ENCODE measurements around the gene RB1. TPM values are rescaled to one million over a fixed set of nuclear protein-coding genes. Genes with fewer than 3 reads are reported as not detected.
"Not testable (repeated sequence)": the region's sequence is repeated elsewhere in the genome, so short reads cannot be mapped to it uniquely, and the experiment has no call there.

RB1 gene
- total and polyA plus RNA-seq, 4 donors = 10.0 to 69.9 (median 26.1) TPM

DNA sequence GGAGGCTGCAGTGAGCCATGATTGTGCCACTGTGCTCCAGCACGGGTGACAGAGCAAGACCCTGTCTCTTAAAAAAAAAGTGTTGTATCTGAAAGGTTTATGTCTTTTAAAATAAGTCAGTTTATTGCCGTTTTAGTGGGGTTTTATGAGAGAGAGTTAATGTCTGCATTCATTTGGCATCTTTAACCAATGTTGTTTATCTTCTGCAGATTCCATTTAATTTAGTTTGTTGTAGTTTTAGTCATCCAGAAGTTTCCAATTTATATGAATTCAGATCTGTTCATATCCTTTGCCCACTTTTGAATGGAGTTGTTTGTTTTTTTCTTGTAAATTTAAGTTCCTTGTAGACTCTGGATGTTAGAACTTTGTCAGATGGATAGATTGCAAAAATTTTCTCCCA, 146.1 kb downstream of the RB1 start:
- Histone ChIP-seq H3K27ac (ENCODE audit: low read depth in 1 of 2, low read length in 1 of 2) (no peak overlapping the region), H3K4me3 (no peak overlapping the region), H3K4me1 (ENCODE audit: control insufficient read depth in 5 of 5, insufficient read depth in 5 of 5, low read length in 5 of 5) (peaks cover 0 to 6% (median 0%) of the 10 kb centered on the region in 5 donors), H3K9me3 (ENCODE audit: control insufficient read depth in 4 of 4, insufficient read depth in 3 of 4, low read length in 3 of 4) (peaks cover 0 to 3% (median 0%) of the 10 kb centered on the region in 4 donors), H3K27me3 (ENCODE audit: control insufficient read depth in 3 of 3, insufficient read depth in 3 of 3, low read length in 2 of 3) (no peaks in the 10 kb centered on the region), H3K9ac (ENCODE audit: insufficient read depth in 1 of 2, low read length in 2 of 2) (no peak overlapping the region), H3K36me3 (ENCODE audit: control insufficient read depth in 4 of 4, insufficient read depth in 4 of 4, low read length in 4 of 4) (peaks cover 0 to 6% (median 2%) of the 10 kb centered on the region in 4 donors)
- TF ChIP-seq, protein P1, sequence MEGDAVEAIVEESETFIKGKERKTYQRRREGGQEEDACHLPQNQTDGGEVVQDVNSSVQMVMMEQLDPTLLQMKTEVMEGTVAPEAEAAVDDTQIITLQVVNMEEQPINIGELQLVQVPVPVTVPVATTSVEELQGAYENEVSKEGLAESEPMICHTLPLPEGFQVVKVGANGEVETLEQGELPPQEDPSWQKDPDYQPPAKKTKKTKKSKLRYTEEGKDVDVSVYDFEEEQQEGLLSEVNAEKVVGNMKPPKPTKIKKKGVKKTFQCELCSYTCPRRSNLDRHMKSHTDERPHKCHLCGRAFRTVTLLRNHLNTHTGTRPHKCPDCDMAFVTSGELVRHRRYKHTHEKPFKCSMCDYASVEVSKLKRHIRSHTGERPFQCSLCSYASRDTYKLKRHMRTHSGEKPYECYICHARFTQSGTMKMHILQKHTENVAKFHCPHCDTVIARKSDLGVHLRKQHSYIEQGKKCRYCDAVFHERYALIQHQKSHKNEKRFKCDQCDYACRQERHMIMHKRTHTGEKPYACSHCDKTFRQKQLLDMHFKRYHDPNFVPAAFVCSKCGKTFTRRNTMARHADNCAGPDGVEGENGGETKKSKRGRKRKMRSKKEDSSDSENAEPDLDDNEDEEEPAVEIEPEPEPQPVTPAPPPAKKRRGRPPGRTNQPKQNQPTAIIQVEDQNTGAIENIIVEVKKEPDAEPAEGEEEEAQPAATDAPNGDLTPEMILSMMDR (IDR thresholded peaks at IDR 0.05; ENCODE audit: control extremely low read depth, extremely low read depth) = no peak
- ATAC-seq (ENCODE audit: insufficient read depth, low FRiP score) (no peak), DNase-seq (no peak)
- 70 to 84% methylated on average over 2 of the region's 2 CpGs for WGBS, 2 donors

DNA sequence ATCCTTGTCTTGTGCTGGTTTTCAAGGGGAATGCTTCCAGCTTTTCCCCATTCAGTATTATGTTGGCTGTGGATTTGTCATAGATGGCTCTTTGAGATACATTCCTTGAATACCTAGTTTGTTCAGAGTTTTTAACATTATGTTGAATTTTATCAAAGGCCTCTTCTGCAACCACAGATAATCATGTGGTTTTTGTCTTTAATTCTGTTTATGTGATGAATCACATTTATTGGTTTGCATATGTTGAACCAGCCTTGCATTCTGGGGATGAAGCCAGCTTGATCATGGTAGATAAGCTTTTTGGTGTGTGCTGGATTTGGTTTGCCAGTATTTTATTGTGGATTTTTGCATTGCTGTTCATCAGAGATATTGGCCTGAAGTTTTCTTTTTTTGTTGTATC, 147.6 kb downstream of the RB1 start:
- H3K4me3 ChIP-seq; H3K4me1 ChIP-seq (ENCODE audit: control insufficient read depth in 5 of 5, insufficient read depth in 5 of 5, low read length in 5 of 5); H3K27me3 ChIP-seq (ENCODE audit: control insufficient read depth in 3 of 3, insufficient read depth in 3 of 3, low read length in 2 of 3); H3K27ac ChIP-seq (ENCODE audit: low read depth in 1 of 2, low read length in 1 of 2); H3K36me3 ChIP-seq (ENCODE audit: control insufficient read depth in 4 of 4, insufficient read depth in 4 of 4, low read length in 4 of 4); ATAC-seq (ENCODE audit: insufficient read depth, low FRiP score); DNase-seq; H3K9ac ChIP-seq (ENCODE audit: insufficient read depth in 1 of 2, low read length in 2 of 2); H3K9me3 ChIP-seq (ENCODE audit: control insufficient read depth in 4 of 4, insufficient read depth in 3 of 4, low read length in 3 of 4): not testable (repeated sequence)

DNA sequence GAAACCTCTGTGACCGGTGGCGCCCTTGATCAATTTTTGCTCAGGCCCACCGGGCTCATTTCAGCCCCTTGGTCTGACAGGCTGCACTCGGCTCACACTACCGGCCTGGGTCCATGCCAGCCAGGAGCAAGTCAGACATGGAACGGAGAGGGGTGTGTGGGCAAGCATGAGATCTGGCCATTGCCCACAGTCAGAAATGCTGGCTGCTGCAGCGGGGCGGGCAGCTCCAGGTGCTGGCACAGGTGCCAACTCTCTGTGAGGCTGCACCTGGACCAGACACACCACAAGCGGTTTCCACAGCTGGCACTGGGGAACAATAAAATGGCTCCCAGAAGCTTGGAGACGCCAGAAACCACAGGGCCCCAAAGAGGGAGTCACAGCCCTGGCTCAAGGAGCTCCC, 153.0 kb downstream of the RB1 start:
- ATAC-seq (ENCODE audit: insufficient read depth, low FRiP score) = no peak
- Histone ChIP-seq H3K9ac (ENCODE audit: insufficient read depth in 1 of 2, low read length in 2 of 2) (no peak overlapping the region), H3K4me1 (ENCODE audit: control insufficient read depth in 5 of 5, insufficient read depth in 5 of 5, low read length in 5 of 5) (no peaks in the 10 kb centered on the region), H3K36me3 (ENCODE audit: control insufficient read depth in 4 of 4, insufficient read depth in 4 of 4, low read length in 4 of 4) (peaks cover 10 to 18% (median 14%) of the 10 kb centered on the region in 4 donors), H3K9me3 (ENCODE audit: control insufficient read depth in 4 of 4, insufficient read depth in 3 of 4, low read length in 3 of 4) (no peaks in the 10 kb centered on the region), H3K27me3 (ENCODE audit: control insufficient read depth in 3 of 3, insufficient read depth in 3 of 3, low read length in 2 of 3) (no peaks in the 10 kb centered on the region), H3K4me3 (no peak overlapping the region), H3K27ac (ENCODE audit: low read depth in 1 of 2, low read length in 1 of 2) (no peak overlapping the region)
- 97 to 98% methylated on average over 10 of the region's 10 CpGs for WGBS, 2 donors
- TF ChIP-seq, protein P1 (IDR thresholded peaks at IDR 0.05; ENCODE audit: control extremely low read depth, extremely low read depth) = no peak
- no peak for DNase-seq

DNA sequence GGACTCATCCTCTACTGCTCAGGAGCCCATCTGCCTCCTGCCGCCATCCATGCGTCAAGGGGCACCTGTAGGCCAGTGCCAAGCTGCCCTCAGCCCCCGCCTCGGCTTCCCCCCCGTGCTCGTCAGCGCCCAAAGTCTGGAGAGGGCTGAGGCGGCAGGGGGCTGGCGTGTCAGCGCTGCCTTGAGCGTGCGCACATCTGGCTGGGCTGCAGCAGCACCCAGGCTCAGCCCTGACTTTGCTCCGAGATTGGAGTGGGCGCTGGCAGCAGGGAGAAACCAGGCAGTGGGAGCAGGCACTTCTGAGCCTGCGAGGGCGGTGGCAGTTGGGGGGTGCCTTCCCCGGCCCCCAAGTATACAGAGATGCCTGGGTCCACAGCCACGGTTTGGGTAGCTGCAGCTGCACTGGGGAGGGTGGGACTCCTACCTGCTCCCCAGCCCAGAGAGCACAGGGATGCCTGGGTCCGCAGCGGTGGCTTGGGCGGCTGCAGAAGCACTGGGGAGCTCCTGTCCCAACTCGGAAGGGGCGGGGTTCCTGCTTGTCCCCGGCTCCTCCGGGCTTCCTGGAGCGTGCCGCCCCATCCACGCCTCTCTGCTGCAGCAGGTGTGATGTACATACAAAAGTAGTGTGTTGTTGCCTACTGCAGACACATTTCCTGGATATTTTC, 154.2 kb downstream of the RB1 start:
- H3K27me3 ChIP-seq (ENCODE audit: control insufficient read depth in 3 of 3, insufficient read depth in 3 of 3, low read length in 2 of 3) = no peaks in the 10 kb centered on the region
- H3K9ac ChIP-seq (ENCODE audit: insufficient read depth in 1 of 2, low read length in 2 of 2) = no peak overlapping the region
- DNase-seq (no peak), ATAC-seq (ENCODE audit: insufficient read depth, low FRiP score) (no peak)
- TF ChIP-seq, protein P1 (IDR thresholded peaks at IDR 0.05; ENCODE audit: control extremely low read depth, extremely low read depth) = no peak
- peaks cover 11 to 20% (median 14%) of the 10 kb centered on the region in 4 donors for H3K36me3 ChIP-seq (ENCODE audit: control insufficient read depth in 4 of 4, insufficient read depth in 4 of 4, low read length in 4 of 4)
- H3K9me3 ChIP-seq (ENCODE audit: control insufficient read depth in 4 of 4, insufficient read depth in 3 of 4, low read length in 3 of 4) = no peaks in the 10 kb centered on the region
- H3K4me1 ChIP-seq (ENCODE audit: control insufficient read depth in 5 of 5, insufficient read depth in 5 of 5, low read length in 5 of 5) = no peaks in the 10 kb centered on the region
- no peak overlapping the region for H3K4me3 ChIP-seq
- WGBS, 2 donors = 96% methylated on average over 28 of the region's 28 CpGs
- no peak overlapping the region for H3K27ac ChIP-seq (ENCODE audit: low read depth in 1 of 2, low read length in 1 of 2)

Data from lung (tissue), 12 donors.